K562 (cell line): Measurements from ENCODE around the gene CD74. TPM values are rescaled to one million over a fixed set of nuclear protein-coding genes. Genes with fewer than 3 reads are reported as not detected.

Source experiments
- DMBX1 ChIP-seq: fragments of 250-450 bp; sonication (Bioruptor Pico); IDR thresholded peaks from 2 replicates; pipeline ENCODE4 v1.8.0; 2022; ENCODE audit warnings: inconsistent platforms, mild to moderate bottlenecking, moderate library complexity, borderline replicate concordance
- GATAD2B ChIP-seq: fragments of 450-650 bp; IDR thresholded peaks from 2 replicates; pipeline ENCODE4 v1.6.1; 2017; ENCODE audit warnings: mild to moderate bottlenecking, borderline replicate concordance
- HNRNPLL ChIP-seq: fragments of 200-400 bp; formaldehyde crosslinking; IDR thresholded peaks from 2 replicates; pipeline ENCODE4 v1.6.1; 2017; ENCODE audit warnings: low read length, low read depth, mild to moderate bottlenecking; ENCODE audit not compliant: poor library complexity, severe bottlenecking
- PML ChIP-seq: IDR thresholded peaks from 2 replicates; pipeline ENCODE4 v1.6.1; 2012; ENCODE audit warnings: low read length, inconsistent platforms
- ZNF124 ChIP-seq: sonication (generic); formaldehyde crosslinking; IDR thresholded peaks from 2 replicates; pipeline ENCODE4 v1.8.1; 2022; ENCODE audit warnings: missing genetic modification reagents
- ZNF212 ChIP-seq: fragments of 450-650 bp; formaldehyde crosslinking; IDR thresholded peaks from 2 replicates; pipeline ENCODE4 v1.4.0; 2020; ENCODE audit warnings: mild to moderate bottlenecking
- ZNF282 ChIP-seq: sonication (generic); formaldehyde crosslinking; IDR thresholded peaks from 2 replicates; pipeline ENCODE4 v1.8.1; 2023; ENCODE audit warnings: missing genetic modification reagents
- ZNF695 ChIP-seq: fragments of 450-650 bp; formaldehyde crosslinking; IDR thresholded peaks from 2 replicates; pipeline ENCODE4 v1.4.0; 2020; ENCODE audit warnings: mild to moderate bottlenecking, moderate library complexity
- ZNF707 ChIP-seq: fragments of 250-450 bp; sonication (Bioruptor Pico); conservative IDR thresholded peaks from 2 replicates; pipeline ENCODE4 v1.8.0; 2022; ENCODE audit warnings: inconsistent platforms, mild to moderate bottlenecking, moderate library complexity
- polyA plus RNA-seq, 8 experiments: library from polyadenylated mRNA; depleted of rRNA in 4 of 8; stranded (reverse) in 5 of 8; unstranded in 3 of 8; fragments of >200 nt; fragmentation: Nextera tagmentation in 2 of 8; fragmentation: Illumina TruSeq in 1 of 8; extraction: Ambion mirVana in 2 of 8; extraction: Trizol in 1 of 8; gene quantifications; 2 replicates each; pipeline versions ENCODE4 v1.2.1 to v1.2.3, GENCODE V29; 2011 to 2014; ENCODE audit warnings: inconsistent platforms in 1 of 8, missing spikeins in 1 of 8
- total RNA-seq, 7 experiments: library from RNA; depleted of rRNA in 6 of 7; stranded (reverse); fragments of >200 nt in 6 of 7; fragmentation: Illumina TruSeq in 2 of 7; extraction: Trizol in 2 of 7; gene quantifications; 2 replicates each; pipeline versions ENCODE4 v1.2.1 to v1.2.3, GENCODE V29; 2011 to 2021; ENCODE audit warnings: low replicate concordance in 1 of 7
- TF ChIP-seq, protein P1 (sequence below): fragments of 250-450 bp; sonication (Bioruptor Pico); IDR thresholded peaks from 2 replicates; pipeline ENCODE4 v1.5.0; 2020; ENCODE audit warnings: mild to moderate bottlenecking, borderline replicate concordance
- TF ChIP-seq, protein P2 (sequence below): sonication (generic); formaldehyde crosslinking; IDR thresholded peaks from 2 replicates; pipeline ENCODE4 v1.8.0; 2022; ENCODE audit warnings: missing genetic modification reagents, mild to moderate bottlenecking, borderline replicate concordance
- TF ChIP-seq, protein P3 (sequence below): fragments of 250-450 bp; sonication (Bioruptor Pico); IDR thresholded peaks from 2 replicates; pipeline ENCODE4 v1.5.0; 2021; ENCODE audit warnings: mild to moderate bottlenecking, borderline replicate concordance
- TF ChIP-seq, protein P4 (sequence below), 2 experiments: IDR thresholded peaks; 2 replicates each; pipeline ENCODE4 v1.6.1; 2011; ENCODE audit warnings: borderline replicate concordance in 1 of 2, control low read depth in 1 of 2, low read depth in 1 of 2, low read length in 1 of 2, mild to moderate bottlenecking in 1 of 2, mixed read lengths in 1 of 2, moderate library complexity in 1 of 2; ENCODE audit not compliant: insufficient read depth in 1 of 2, insufficient read length in 1 of 2, poor library complexity in 1 of 2, severe bottlenecking in 1 of 2; ENCODE audit errors: extremely low read depth in 1 of 2
- TF ChIP-seq, protein P5 (sequence below): sonication (generic); IDR thresholded peaks from 2 replicates; pipeline ENCODE4 v1.6.1; 2016
- TF ChIP-seq, protein P6 (sequence below): fragments of 450-650 bp; IDR thresholded peaks from 2 replicates; pipeline ENCODE4 v1.6.1; 2016; ENCODE audit warnings: borderline replicate concordance

The CD74 gene
- total and polyA plus RNA-seq, 9 of the 15 experiments (the other 6 are each of a cell fraction or from before 2014, with no cell fraction given), result 0.07 to 4.8 (median 0.32) TPM

DNA sequence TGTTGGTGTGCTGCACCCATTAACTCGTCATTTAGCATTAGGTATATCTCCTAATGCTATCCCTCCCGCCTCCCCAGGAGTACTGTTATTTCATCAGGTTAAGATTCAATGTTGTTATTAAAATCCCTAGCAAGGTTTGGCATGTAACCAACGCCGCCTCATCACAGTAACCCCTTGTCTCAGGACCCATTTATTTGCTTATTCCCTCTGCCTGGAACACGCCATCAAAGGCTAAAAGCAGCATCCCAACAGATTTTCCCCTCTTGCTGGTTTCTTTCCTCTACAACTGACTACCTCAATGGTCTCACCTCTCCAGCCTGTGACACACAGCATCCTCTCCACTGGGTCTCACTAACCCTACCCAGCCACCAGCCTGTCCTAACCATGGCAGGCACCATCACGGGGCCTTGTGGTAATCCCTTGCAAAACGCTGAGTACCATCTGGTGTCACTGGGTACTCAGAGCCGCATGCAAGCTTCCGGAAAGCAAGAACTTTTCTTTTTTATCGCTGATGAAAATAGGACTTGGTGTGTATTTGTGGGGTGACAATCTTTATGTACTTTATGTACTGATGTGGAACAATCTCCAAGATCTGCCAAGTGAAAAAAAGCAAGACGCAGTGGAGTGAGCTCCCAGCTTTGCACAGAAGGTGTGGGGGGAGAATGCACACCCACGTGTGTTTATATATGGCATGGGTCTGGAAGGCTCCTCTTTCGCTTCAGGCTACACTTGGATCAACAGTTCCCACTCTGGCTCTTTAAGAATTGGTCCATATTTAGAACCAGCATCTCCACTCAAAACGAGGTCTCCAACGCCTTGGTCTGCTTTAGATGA lies 30.7 kb upstream of the CD74 start (continued):
- no peak for TF ChIP-seq HNRNPLL
- TF ChIP-seq ZNF212, result no peak
- TF ChIP-seq ZNF124 (CRISPR knock-in tag), result no peak
- no peak for TF ChIP-seq DMBX1 (CRISPR knock-in tag)
- peak; percentile 71 for TF ChIP-seq PML
- no peak for TF ChIP-seq GATAD2B
- TF ChIP-seq, protein P1, sequence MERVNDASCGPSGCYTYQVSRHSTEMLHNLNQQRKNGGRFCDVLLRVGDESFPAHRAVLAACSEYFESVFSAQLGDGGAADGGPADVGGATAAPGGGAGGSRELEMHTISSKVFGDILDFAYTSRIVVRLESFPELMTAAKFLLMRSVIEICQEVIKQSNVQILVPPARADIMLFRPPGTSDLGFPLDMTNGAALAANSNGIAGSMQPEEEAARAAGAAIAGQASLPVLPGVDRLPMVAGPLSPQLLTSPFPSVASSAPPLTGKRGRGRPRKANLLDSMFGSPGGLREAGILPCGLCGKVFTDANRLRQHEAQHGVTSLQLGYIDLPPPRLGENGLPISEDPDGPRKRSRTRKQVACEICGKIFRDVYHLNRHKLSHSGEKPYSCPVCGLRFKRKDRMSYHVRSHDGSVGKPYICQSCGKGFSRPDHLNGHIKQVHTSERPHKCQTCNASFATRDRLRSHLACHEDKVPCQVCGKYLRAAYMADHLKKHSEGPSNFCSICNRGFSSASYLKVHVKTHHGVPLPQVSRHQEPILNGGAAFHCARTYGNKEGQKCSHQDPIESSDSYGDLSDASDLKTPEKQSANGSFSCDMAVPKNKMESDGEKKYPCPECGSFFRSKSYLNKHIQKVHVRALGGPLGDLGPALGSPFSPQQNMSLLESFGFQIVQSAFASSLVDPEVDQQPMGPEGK, result no peak
- no peak for TF ChIP-seq ZNF707 (CRISPR knock-in tag)
- TF ChIP-seq, protein P2, sequence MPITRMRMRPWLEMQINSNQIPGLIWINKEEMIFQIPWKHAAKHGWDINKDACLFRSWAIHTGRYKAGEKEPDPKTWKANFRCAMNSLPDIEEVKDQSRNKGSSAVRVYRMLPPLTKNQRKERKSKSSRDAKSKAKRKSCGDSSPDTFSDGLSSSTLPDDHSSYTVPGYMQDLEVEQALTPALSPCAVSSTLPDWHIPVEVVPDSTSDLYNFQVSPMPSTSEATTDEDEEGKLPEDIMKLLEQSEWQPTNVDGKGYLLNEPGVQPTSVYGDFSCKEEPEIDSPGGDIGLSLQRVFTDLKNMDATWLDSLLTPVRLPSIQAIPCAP (CRISPR knock-in tag), result no peak
- TF ChIP-seq, protein P3, sequence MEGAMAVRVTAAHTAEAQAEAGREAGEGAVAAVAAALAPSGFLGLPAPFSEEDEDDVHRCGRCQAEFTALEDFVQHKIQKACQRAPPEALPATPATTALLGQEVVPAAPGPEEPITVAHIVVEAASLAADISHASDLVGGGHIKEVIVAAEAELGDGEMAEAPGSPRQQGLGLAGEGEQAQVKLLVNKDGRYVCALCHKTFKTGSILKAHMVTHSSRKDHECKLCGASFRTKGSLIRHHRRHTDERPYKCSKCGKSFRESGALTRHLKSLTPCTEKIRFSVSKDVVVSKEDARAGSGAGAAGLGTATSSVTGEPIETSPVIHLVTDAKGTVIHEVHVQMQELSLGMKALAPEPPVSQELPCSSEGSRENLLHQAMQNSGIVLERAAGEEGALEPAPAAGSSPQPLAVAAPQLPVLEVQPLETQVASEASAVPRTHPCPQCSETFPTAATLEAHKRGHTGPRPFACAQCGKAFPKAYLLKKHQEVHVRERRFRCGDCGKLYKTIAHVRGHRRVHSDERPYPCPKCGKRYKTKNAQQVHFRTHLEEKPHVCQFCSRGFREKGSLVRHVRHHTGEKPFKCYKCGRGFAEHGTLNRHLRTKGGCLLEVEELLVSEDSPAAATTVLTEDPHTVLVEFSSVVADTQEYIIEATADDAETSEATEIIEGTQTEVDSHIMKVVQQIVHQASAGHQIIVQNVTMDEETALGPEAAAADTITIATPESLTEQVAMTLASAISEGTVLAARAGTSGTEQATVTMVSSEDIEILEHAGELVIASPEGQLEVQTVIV (CRISPR knock-in tag), result no peak
- TF ChIP-seq ZNF695 (CRISPR knock-in tag), result 0 out of 2 replicates have a peak, but pooled peaks have one; percentile 68
- TF ChIP-seq, protein P4, sequence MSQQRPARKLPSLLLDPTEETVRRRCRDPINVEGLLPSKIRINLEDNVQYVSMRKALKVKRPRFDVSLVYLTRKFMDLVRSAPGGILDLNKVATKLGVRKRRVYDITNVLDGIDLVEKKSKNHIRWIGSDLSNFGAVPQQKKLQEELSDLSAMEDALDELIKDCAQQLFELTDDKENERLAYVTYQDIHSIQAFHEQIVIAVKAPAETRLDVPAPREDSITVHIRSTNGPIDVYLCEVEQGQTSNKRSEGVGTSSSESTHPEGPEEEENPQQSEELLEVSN (IDR thresholded peaks at IDR 0.05; ENCODE audit: borderline replicate concordance in 1 of 2, extremely low read depth in 1 of 2, insufficient read depth in 1 of 2, insufficient read length in 1 of 2, low read depth in 1 of 2, low read length in 1 of 2, poor library complexity in 1 of 2, severe bottlenecking in 1 of 2), result no peak
- no peak for TF ChIP-seq ZNF282
- TF ChIP-seq, protein P5, sequence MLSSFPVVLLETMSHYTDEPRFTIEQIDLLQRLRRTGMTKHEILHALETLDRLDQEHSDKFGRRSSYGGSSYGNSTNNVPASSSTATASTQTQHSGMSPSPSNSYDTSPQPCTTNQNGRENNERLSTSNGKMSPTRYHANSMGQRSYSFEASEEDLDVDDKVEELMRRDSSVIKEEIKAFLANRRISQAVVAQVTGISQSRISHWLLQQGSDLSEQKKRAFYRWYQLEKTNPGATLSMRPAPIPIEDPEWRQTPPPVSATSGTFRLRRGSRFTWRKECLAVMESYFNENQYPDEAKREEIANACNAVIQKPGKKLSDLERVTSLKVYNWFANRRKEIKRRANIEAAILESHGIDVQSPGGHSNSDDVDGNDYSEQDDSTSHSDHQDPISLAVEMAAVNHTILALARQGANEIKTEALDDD, result no peak
- TF ChIP-seq, protein P6, sequence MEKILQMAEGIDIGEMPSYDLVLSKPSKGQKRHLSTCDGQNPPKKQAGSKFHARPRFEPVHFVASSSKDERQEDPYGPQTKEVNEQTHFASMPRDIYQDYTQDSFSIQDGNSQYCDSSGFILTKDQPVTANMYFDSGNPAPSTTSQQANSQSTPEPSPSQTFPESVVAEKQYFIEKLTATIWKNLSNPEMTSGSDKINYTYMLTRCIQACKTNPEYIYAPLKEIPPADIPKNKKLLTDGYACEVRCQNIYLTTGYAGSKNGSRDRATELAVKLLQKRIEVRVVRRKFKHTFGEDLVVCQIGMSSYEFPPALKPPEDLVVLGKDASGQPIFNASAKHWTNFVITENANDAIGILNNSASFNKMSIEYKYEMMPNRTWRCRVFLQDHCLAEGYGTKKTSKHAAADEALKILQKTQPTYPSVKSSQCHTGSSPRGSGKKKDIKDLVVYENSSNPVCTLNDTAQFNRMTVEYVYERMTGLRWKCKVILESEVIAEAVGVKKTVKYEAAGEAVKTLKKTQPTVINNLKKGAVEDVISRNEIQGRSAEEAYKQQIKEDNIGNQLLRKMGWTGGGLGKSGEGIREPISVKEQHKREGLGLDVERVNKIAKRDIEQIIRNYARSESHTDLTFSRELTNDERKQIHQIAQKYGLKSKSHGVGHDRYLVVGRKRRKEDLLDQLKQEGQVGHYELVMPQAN, result no peak
